GM12891 (cell line): ENCODE data around the gene ASPHD2.

Experiments
- POLR2A ChIP-seq: IDR thresholded peaks from 2 replicates; pipeline ENCODE4 v1.6.1; 2011; ENCODE audit warnings: low read depth, low read length, control low read depth
- POLR2AphosphoS5 ChIP-seq: IDR thresholded peaks from 2 replicates; pipeline ENCODE4 v1.6.1; 2011; ENCODE audit warnings: low read depth, low read length, control low read depth
- SPI1 ChIP-seq: IDR thresholded peaks from 2 replicates; pipeline ENCODE4 v1.6.1; 2011; ENCODE audit warnings: low read depth, low read length, control low read depth

GRCh38 chr22:26452236-26453016 lies 23.4 kb downstream of the ASPHD2 start:
- no peak for TF ChIP-seq POLR2A
- TF ChIP-seq SPI1, result no peak
- TF ChIP-seq POLR2AphosphoS5, result no peak
